Measurements from ENCODE around the gene STYXL2. TPM values are rescaled to one million over a fixed set of nuclear protein-coding genes. Genes with fewer than 3 reads are reported as not detected.

Gene STYXL2
- total and polyA plus RNA-seq, 2 experiments from 2014 or later, result 0.17 to 0.40 TPM

- ATAC-seq (no peak), DNase-seq (ENCODE audit: low spot score) (no peak)
- H3F3A ChIP-seq (replicated peaks; ENCODE audit: low read depth), result no peaks in the 10 kb centered on the region
- H3K27me3 Mint-ChIP-seq (ENCODE audit: insufficient read depth, low read depth, poor library complexity), result no peaks in the 10 kb centered on the region
- H3K4me2 ChIP-seq, result no peak overlapping the region
- H3K79me2 ChIP-seq (replicated peaks; ENCODE audit: insufficient read depth), result no peaks in the 10 kb centered on the region
- H4K20me1 ChIP-seq (replicated peaks; ENCODE audit: insufficient read depth), result no peaks in the 10 kb centered on the region
- H3K27me3 ChIP-seq (ENCODE audit: insufficient read depth), result no peaks in the 10 kb centered on the region
- H3K27ac Mint-ChIP-seq, result no peak overlapping the region
- H3K36me3 ChIP-seq (ENCODE audit: insufficient read depth), result no peaks in the 10 kb centered on the region
- no peaks in the 10 kb centered on the region for H3K9me2 ChIP-seq (ENCODE audit: insufficient read depth)
- H3K4me3 Mint-ChIP-seq, result no peak overlapping the region
- H3K4me1 Mint-ChIP-seq, result peaks cover 2% of the 10 kb centered on the region; the same call in 1 of the 3 replicates
- H3K4me1 ChIP-seq (ENCODE audit: insufficient read depth), result no peaks in the 10 kb centered on the region
- H3K4me3 ChIP-seq, result no peak overlapping the region
- TF ChIP-seq ZNF331 (CRISPR knock-in tag; IDR thresholded peaks at IDR 0.05; ENCODE audit: low read depth) (no peak), ZNF114 (CRISPR knock-in tag; IDR thresholded peaks at IDR 0.05) (no peak), POLR2AphosphoS5 (IDR thresholded peaks at IDR 0.05; ENCODE audit: low read depth) (no peak)
- TF ChIP-seq, protein P1, sequence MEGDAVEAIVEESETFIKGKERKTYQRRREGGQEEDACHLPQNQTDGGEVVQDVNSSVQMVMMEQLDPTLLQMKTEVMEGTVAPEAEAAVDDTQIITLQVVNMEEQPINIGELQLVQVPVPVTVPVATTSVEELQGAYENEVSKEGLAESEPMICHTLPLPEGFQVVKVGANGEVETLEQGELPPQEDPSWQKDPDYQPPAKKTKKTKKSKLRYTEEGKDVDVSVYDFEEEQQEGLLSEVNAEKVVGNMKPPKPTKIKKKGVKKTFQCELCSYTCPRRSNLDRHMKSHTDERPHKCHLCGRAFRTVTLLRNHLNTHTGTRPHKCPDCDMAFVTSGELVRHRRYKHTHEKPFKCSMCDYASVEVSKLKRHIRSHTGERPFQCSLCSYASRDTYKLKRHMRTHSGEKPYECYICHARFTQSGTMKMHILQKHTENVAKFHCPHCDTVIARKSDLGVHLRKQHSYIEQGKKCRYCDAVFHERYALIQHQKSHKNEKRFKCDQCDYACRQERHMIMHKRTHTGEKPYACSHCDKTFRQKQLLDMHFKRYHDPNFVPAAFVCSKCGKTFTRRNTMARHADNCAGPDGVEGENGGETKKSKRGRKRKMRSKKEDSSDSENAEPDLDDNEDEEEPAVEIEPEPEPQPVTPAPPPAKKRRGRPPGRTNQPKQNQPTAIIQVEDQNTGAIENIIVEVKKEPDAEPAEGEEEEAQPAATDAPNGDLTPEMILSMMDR (conservative IDR thresholded peaks at IDR 0.05; ENCODE audit: low read depth in 2 of 2), result peak in 1 of 2 experiments; percentile 11; a peak in 1 of 4 replicates
- no peaks in the 10 kb centered on the region for H3K36me3 Mint-ChIP-seq (ENCODE audit: low read depth)
- no peak overlapping the region for H2AFZ ChIP-seq
- no peak overlapping the region for H3K27ac ChIP-seq (ENCODE audit: low read depth)
- H3K9me3 Mint-ChIP-seq, result no peaks in the 10 kb centered on the region
These were observed 11.3 kb upstream of the STYXL2 start for GRCh38 chr1:167082511-167083027.

DNA sequence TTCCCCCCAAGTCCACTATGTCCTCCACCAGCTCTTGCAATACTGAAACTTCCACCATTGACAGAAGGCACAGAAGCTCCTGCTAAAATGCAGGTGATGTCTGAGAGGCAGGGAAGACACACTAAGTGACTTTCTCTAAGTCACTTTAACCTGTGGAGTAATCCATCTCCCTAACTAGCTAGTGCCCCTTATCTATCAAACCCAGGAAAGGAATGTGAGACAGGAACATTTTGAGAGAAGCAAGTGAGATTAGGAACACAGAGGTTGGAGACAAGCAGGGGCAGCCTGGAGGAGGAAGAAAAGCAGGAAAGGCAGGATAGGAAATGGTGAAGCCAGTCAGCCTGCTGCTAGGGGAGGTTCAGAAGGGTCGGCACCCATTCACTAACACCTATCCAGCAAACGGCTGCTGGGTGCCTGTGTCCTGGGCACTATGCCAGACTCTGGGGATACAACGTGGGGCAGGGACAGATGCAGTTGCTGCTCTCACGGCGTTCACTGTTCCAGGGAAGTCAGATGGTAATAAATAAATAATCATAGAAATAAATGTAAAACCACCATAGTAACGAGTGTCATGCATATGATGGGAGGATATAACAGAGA lies 10.7 kb upstream of the STYXL2 start:
- no peaks in the 10 kb centered on the region for H3K27me3 Mint-ChIP-seq (ENCODE audit: insufficient read depth, low read depth, poor library complexity)
- Histone ChIP-seq H4K20me1 (replicated peaks; ENCODE audit: insufficient read depth) (no peaks in the 10 kb centered on the region), H3K79me2 (replicated peaks; ENCODE audit: insufficient read depth) (no peaks in the 10 kb centered on the region), H2AFZ (no peak overlapping the region), H3K36me3 (ENCODE audit: insufficient read depth) (no peaks in the 10 kb centered on the region), H3K27me3 (ENCODE audit: insufficient read depth) (no peaks in the 10 kb centered on the region), H3K4me3 (no peak overlapping the region), H3K9me2 (ENCODE audit: insufficient read depth) (no peaks in the 10 kb centered on the region), H3F3A (replicated peaks; ENCODE audit: low read depth) (no peaks in the 10 kb centered on the region), H3K27ac (ENCODE audit: low read depth) (no peak overlapping the region), H3K4me1 (ENCODE audit: insufficient read depth) (no peaks in the 10 kb centered on the region), H3K4me2 (no peak overlapping the region)
- H3K4me3 Mint-ChIP-seq, result no peak overlapping the region
- no peaks in the 10 kb centered on the region for H3K36me3 Mint-ChIP-seq (ENCODE audit: low read depth)
- no peaks in the 10 kb centered on the region for H3K9me3 Mint-ChIP-seq
- H3K4me1 Mint-ChIP-seq, result peaks cover 2% of the 10 kb centered on the region; the same call in 1 of the 3 replicates
- H3K27ac Mint-ChIP-seq, result no peak overlapping the region
- DNase-seq (ENCODE audit: low spot score), result no peak
- ATAC-seq, result no peak
- TF ChIP-seq EZH2phosphoT487 (IDR thresholded peaks at IDR 0.05; ENCODE audit: unreplicated experiment), result no peak
- TF ChIP-seq JUNB (IDR thresholded peaks at IDR 0.05; ENCODE audit: unreplicated experiment), result no peak
- TF ChIP-seq, protein P2, sequence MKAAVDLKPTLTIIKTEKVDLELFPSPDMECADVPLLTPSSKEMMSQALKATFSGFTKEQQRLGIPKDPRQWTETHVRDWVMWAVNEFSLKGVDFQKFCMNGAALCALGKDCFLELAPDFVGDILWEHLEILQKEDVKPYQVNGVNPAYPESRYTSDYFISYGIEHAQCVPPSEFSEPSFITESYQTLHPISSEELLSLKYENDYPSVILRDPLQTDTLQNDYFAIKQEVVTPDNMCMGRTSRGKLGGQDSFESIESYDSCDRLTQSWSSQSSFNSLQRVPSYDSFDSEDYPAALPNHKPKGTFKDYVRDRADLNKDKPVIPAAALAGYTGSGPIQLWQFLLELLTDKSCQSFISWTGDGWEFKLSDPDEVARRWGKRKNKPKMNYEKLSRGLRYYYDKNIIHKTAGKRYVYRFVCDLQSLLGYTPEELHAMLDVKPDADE (IDR thresholded peaks at IDR 0.05), result no peak
- TF ChIP-seq ZNF462 (CRISPR knock-in tag; IDR thresholded peaks at IDR 0.05), result no peak
- no peak for TF ChIP-seq STAT1 (IDR thresholded peaks at IDR 0.05; ENCODE audit: unreplicated experiment)
- TF ChIP-seq EZH2 (IDR thresholded peaks at IDR 0.05; ENCODE audit: low read depth, unreplicated experiment), result no peak
